ENCODE data around the gene NBPF6. TPM values are rescaled to one million over a fixed set of nuclear protein-coding genes. Genes with fewer than 3 reads are reported as not detected.
"Not testable (repeated sequence)": the region's sequence is repeated elsewhere in the genome, so short reads cannot be mapped to it uniquely, and the experiment has no call there.

NBPF6 gene, protein sequence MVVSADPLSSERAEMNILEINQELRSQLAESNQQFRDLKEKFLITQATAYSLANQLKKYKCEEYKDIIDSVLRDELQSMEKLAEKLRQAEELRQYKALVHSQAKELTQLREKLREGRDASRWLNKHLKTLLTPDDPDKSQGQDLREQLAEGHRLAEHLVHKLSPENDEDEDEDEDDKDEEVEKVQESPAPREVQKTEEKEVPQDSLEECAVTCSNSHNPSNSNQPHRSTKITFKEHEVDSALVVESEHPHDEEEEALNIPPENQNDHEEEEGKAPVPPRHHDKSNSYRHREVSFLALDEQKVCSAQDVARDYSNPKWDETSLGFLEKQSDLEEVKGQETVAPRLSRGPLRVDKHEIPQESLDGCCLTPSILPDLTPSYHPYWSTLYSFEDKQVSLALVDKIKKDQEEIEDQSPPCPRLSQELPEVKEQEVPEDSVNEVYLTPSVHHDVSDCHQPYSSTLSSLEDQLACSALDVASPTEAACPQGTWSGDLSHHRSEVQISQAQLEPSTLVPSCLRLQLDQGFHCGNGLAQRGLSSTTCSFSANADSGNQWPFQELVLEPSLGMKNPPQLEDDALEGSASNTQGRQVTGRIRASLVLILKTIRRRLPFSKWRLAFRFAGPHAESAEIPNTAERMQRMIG
- polyA plus RNA-seq (2012; rRNA removed): not detected in 2 replicates
- polyA plus RNA-seq (2012; cell fraction: cytosol; rRNA removed): 0.01 TPM in 1 of 2 replicates, not detected in the other
- not detected in 2 replicates for polyA plus RNA-seq (2012; cell fraction: nucleus; rRNA removed)

DNA sequence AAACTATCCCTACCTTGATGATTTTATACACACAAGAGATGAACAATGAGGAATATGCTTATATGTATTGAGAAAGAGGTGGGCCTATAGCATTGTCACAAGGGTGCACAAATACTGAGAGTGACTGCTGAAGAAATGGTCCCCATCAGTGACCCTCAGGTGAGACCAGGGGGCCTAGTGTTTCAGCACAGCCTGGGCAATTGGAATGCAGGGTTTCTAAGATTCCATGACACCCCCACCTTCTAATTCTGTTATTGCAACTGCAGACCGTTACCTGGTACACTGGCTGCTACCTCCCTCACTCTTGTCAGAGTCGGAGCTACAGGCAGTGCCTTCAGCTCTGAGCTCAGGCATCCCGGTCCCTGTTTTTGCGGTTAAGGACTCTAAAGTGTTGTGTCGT lies at the start of gene NBPF6:
Gene NBPF6, plus strand, starts transcription at position 301 of the 400 bp plus-strand sequence. CDS start 259 bp downstream, outside the sequence.
- CTCF ChIA-PET; H3K79me2 ChIP-seq (ENCODE audit: insufficient read depth); H3K9me2 ChIP-seq; H3K4me2 ChIP-seq; H3K27ac ChIP-seq (ENCODE audit: low read depth in 2 of 2, low read length in 1 of 2); H3K9ac ChIP-seq; H3F3A ChIP-seq (replicated peaks; ENCODE audit: insufficient read depth); H3K4me1 ChIP-seq (ENCODE audit: control insufficient read depth in 1 of 2, insufficient read depth in 2 of 2, low read depth in 1 of 2, low read length in 1 of 2); H3K27me3 ChIP-seq (ENCODE audit: insufficient read depth); POLR2A ChIA-PET; H2AFZ ChIP-seq (ENCODE audit: low read depth); DNase-seq; H3K36me3 ChIP-seq (replicated peaks in 1 of 2; ENCODE audit: control insufficient read depth in 1 of 2, insufficient read depth in 2 of 2, low read length in 1 of 2); H4K20me1 ChIP-seq (ENCODE audit: insufficient read depth); H3K9me3 ChIP-seq; H3K4me3 ChIP-seq (ENCODE audit: low read depth in 2 of 2, low read length in 1 of 2): not testable (repeated sequence)
- WGBS (ENCODE audit: low lambda C conversion rate): no CpG with 5 or more reads among the region's 5 CpGs

DNA sequence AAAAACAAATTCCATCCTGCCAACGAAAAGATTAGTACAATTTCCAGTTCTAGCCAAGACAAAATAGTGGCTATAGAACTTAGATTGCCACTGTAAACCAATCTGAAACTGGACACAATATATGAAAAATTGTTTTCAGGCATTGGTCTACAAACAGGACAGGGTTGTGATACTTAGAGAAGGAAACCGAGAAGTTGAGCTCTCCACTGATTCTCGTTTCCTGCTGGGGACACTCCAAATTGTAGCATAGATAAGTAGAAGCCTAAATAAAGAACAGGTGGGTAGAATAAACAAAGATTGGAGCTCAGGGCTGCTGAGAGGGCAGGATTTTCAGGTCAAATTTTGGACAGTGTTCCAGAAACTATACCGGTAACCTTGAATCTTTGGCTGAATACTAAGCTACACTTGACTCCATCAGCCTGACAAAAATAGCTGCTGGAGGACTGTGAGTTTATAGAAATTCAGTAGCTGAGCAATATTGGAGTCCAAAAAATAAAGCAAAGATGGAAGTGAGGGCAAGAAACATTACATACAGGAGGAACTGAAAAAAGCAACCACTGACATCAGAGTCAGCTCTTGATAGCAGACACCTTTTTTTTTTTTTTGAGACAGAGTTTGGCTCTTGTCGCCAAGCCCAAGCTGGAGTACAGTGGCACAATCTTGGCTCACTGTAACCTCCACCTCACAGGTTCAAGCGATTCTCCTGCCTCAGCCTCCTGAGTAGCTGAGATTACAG lies 38.9 kb upstream of the NBPF6 start:
- H3K27ac ChIP-seq (ENCODE audit: low read depth in 2 of 2, low read length in 1 of 2); H3K27me3 ChIP-seq (ENCODE audit: insufficient read depth); H2AFZ ChIP-seq (ENCODE audit: low read depth); H3K4me1 ChIP-seq (ENCODE audit: control insufficient read depth in 1 of 2, insufficient read depth in 2 of 2, low read depth in 1 of 2, low read length in 1 of 2); CTCF ChIA-PET; H3K9ac ChIP-seq; H3K4me2 ChIP-seq; H3K36me3 ChIP-seq (replicated peaks in 1 of 2; ENCODE audit: control insufficient read depth in 1 of 2, insufficient read depth in 2 of 2, low read length in 1 of 2); H3K9me3 ChIP-seq; H3K4me3 ChIP-seq (ENCODE audit: low read depth in 2 of 2, low read length in 1 of 2); DNase-seq; H4K20me1 ChIP-seq (ENCODE audit: insufficient read depth); H3K79me2 ChIP-seq (ENCODE audit: insufficient read depth); H3F3A ChIP-seq (replicated peaks; ENCODE audit: insufficient read depth); H3K9me2 ChIP-seq; POLR2A ChIA-PET: not testable (repeated sequence)
- no CpG with 5 or more reads among the region's 6 CpGs for WGBS (ENCODE audit: low lambda C conversion rate)

DNA sequence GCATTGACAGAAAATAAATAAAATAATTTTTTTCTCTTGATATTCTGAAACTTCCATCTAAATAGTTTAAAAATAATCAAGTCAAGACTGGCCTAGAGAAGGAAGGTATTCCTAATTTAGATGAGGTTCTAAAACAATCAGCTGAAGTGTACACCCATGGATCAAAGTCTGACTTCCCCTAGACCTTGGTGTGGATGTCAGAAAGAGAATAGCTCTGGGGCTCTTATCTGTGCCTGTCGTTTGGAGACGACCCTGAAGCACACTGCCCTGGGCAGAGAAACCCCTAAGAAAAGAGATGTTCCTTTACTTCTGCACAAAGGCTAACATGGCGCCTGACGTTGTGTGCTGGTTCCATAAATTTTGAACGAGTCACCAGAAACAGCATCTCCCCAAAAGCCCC lies 30.0 kb upstream of the NBPF6 start:
- no CpG with 5 or more reads among the region's 5 CpGs for WGBS (ENCODE audit: low lambda C conversion rate)
- CTCF ChIA-PET, POLR2A ChIA-PET: not testable (repeated sequence)

GRCh38 chr1:108421061-108421916 lies 28.9 kb upstream of the NBPF6 start:
- POLR2A ChIA-PET; H3K9me3 ChIP-seq; H2AFZ ChIP-seq (ENCODE audit: low read depth); H3F3A ChIP-seq (replicated peaks; ENCODE audit: insufficient read depth); H4K20me1 ChIP-seq (ENCODE audit: insufficient read depth); H3K4me1 ChIP-seq (ENCODE audit: control insufficient read depth in 1 of 2, insufficient read depth in 2 of 2, low read depth in 1 of 2, low read length in 1 of 2); H3K79me2 ChIP-seq (ENCODE audit: insufficient read depth); H3K27me3 ChIP-seq (ENCODE audit: insufficient read depth); H3K4me2 ChIP-seq; CTCF ChIA-PET; H3K36me3 ChIP-seq (replicated peaks in 1 of 2; ENCODE audit: control insufficient read depth in 1 of 2, insufficient read depth in 2 of 2, low read length in 1 of 2); H3K9me2 ChIP-seq; DNase-seq; H3K9ac ChIP-seq; H3K27ac ChIP-seq (ENCODE audit: low read depth in 2 of 2, low read length in 1 of 2); H3K4me3 ChIP-seq (ENCODE audit: low read depth in 2 of 2, low read length in 1 of 2): not testable (repeated sequence)
- no CpG with 5 or more reads among the region's 61 CpGs for WGBS (ENCODE audit: low lambda C conversion rate)

More for the DNA sequence above, 30.0 kb upstream of the NBPF6 start:
- not testable (repeated sequence) for H3K9me2 ChIP-seq; H3K9me3 ChIP-seq; H3K4me1 ChIP-seq (ENCODE audit: control insufficient read depth in 1 of 2, insufficient read depth in 2 of 2, low read depth in 1 of 2, low read length in 1 of 2); H3K36me3 ChIP-seq (replicated peaks in 1 of 2; ENCODE audit: control insufficient read depth in 1 of 2, insufficient read depth in 2 of 2, low read length in 1 of 2); DNase-seq; H3K27me3 ChIP-seq (ENCODE audit: insufficient read depth); H3K27ac ChIP-seq (ENCODE audit: low read depth in 2 of 2, low read length in 1 of 2); H3K9ac ChIP-seq; H3K79me2 ChIP-seq (ENCODE audit: insufficient read depth); H3K4me2 ChIP-seq; H3F3A ChIP-seq (replicated peaks; ENCODE audit: insufficient read depth); H4K20me1 ChIP-seq (ENCODE audit: insufficient read depth); H3K4me3 ChIP-seq (ENCODE audit: low read depth in 2 of 2, low read length in 1 of 2); H2AFZ ChIP-seq (ENCODE audit: low read depth)

GRCh38 chr1:108426877-108427276 lies 23.3 kb upstream of the NBPF6 start:
- H4K20me1 ChIP-seq (ENCODE audit: insufficient read depth); H3K4me3 ChIP-seq (ENCODE audit: low read depth in 2 of 2, low read length in 1 of 2); H3K4me2 ChIP-seq; H3K79me2 ChIP-seq (ENCODE audit: insufficient read depth); H3K9ac ChIP-seq; POLR2A ChIA-PET; H3K9me2 ChIP-seq; H3K36me3 ChIP-seq (replicated peaks in 1 of 2; ENCODE audit: control insufficient read depth in 1 of 2, insufficient read depth in 2 of 2, low read length in 1 of 2); CTCF ChIA-PET; H3K27me3 ChIP-seq (ENCODE audit: insufficient read depth); DNase-seq; H3F3A ChIP-seq (replicated peaks; ENCODE audit: insufficient read depth); H3K4me1 ChIP-seq (ENCODE audit: control insufficient read depth in 1 of 2, insufficient read depth in 2 of 2, low read depth in 1 of 2, low read length in 1 of 2); H2AFZ ChIP-seq (ENCODE audit: low read depth); H3K9me3 ChIP-seq; H3K27ac ChIP-seq (ENCODE audit: low read depth in 2 of 2, low read length in 1 of 2): not testable (repeated sequence)
- WGBS (ENCODE audit: low lambda C conversion rate): no CpG with 5 or more reads among the region's 1 CpG

GRCh38 chr1:108432002-108432401 lies 18.1 kb upstream of the NBPF6 start:
- H3K27ac ChIP-seq (ENCODE audit: low read depth in 2 of 2, low read length in 1 of 2); DNase-seq; H2AFZ ChIP-seq (ENCODE audit: low read depth); H3K79me2 ChIP-seq (ENCODE audit: insufficient read depth); H3K36me3 ChIP-seq (replicated peaks in 1 of 2; ENCODE audit: control insufficient read depth in 1 of 2, insufficient read depth in 2 of 2, low read length in 1 of 2); H3K27me3 ChIP-seq (ENCODE audit: insufficient read depth); H3K9ac ChIP-seq; H3K9me3 ChIP-seq; H3K4me1 ChIP-seq (ENCODE audit: control insufficient read depth in 1 of 2, insufficient read depth in 2 of 2, low read depth in 1 of 2, low read length in 1 of 2); H4K20me1 ChIP-seq (ENCODE audit: insufficient read depth); POLR2A ChIA-PET; H3F3A ChIP-seq (replicated peaks; ENCODE audit: insufficient read depth); H3K4me3 ChIP-seq (ENCODE audit: low read depth in 2 of 2, low read length in 1 of 2); H3K9me2 ChIP-seq; H3K4me2 ChIP-seq; CTCF ChIA-PET: not testable (repeated sequence)
- WGBS (ENCODE audit: low lambda C conversion rate): no CpG with 5 or more reads among the region's 11 CpGs
